PC-9 (cell line): Measurements from ENCODE around the gene VEGFD. TPM values are rescaled to one million over a fixed set of nuclear protein-coding genes. Genes with fewer than 3 reads are reported as not detected.

Experiments
- BruUV-seq: library from RNA; stranded (reverse); fragments of 400-500 nt; replicated peaks from 2 replicates; lab custom pipeline; 2021; lab: Mats Ljungman, UMichigan
- CTCF ChIA-PET: fragments of 300-600 bp; sonication (Branson Sonifier 250); formaldehyde crosslinking; loops from one replicate; lab custom pipeline; 2022; ENCODE audit warnings: antibody characterized with exemption; lab: Charles Lee
- POLR2A ChIA-PET: fragments of 300-600 bp; sonication (Branson Sonifier 250); formaldehyde crosslinking; loops from one replicate; lab custom pipeline; 2022; ENCODE audit warnings: antibody characterized with exemption; ENCODE audit not compliant: unreplicated experiment; lab: Charles Lee
- DNase-seq, 2 experiments: peaks; one replicate each; pipeline versions ENCODE4 v3.0.0 to v3.0.0-alpha.2; 2015 to 2022; ENCODE audit warnings: mixed read lengths in 1 of 2
- H2AFZ ChIP-seq: fragments of 200-600 bp; sonication (generic); 2 replicates; pipeline ENCODE4 v1.8.1; 2017; ENCODE audit warnings: antibody characterized with exemption
- H3F3A ChIP-seq: fragments of 200-600 bp; sonication (generic); 2 replicates; pipeline ENCODE4 v1.8.1; 2017; ENCODE audit warnings: antibody characterized with exemption, mild to moderate bottlenecking, low read depth; ENCODE audit not compliant: insufficient read depth
- H3K27ac ChIP-seq: fragments of 200-600 bp; sonication (generic); 2 replicates; pipeline ENCODE4 v1.6.1; 2016; ENCODE audit warnings: mixed run types
- H3K27me3 ChIP-seq: fragments of 200-600 bp; sonication (generic); 2 replicates; pipeline ENCODE4 v1.6.1; 2016; ENCODE audit warnings: low read depth, mixed run types; ENCODE audit not compliant: insufficient read depth
- H3K36me3 ChIP-seq: fragments of 200-600 bp; sonication (generic); 2 replicates; pipeline ENCODE4 v1.6.1; 2016; ENCODE audit warnings: low read depth, mixed run types
- H3K4me1 ChIP-seq: fragments of 200-600 bp; sonication (generic); replicated peaks from 2 replicates; pipeline ENCODE4 v1.6.1; 2016; ENCODE audit warnings: mixed run types; ENCODE audit not compliant: insufficient read depth
- H3K4me2 ChIP-seq: fragments of 200-600 bp; sonication (generic); 2 replicates; pipeline ENCODE4 v1.6.1; 2017; ENCODE audit warnings: mixed run types
- H3K4me3 ChIP-seq: fragments of 200-600 bp; sonication (generic); 2 replicates; pipeline ENCODE4 v1.6.1; 2016; ENCODE audit warnings: mixed run types
- H3K79me2 ChIP-seq: fragments of 200-600 bp; sonication (generic); 2 replicates; pipeline ENCODE4 v1.6.1; 2017; ENCODE audit warnings: low read depth, mixed run types
- H3K9me2 ChIP-seq: fragments of 200-600 bp; sonication (generic); 2 replicates; pipeline ENCODE4 v1.8.1; 2017; ENCODE audit warnings: mild to moderate bottlenecking; ENCODE audit not compliant: insufficient read depth
- H3K9me3 ChIP-seq: fragments of 200-600 bp; sonication (generic); 2 replicates; pipeline ENCODE4 v1.8.1; 2016; ENCODE audit warnings: low read depth; ENCODE audit not compliant: insufficient read depth
- H4K20me1 ChIP-seq: fragments of 200-600 bp; sonication (generic); 2 replicates; pipeline ENCODE4 v1.8.1; 2017; ENCODE audit not compliant: insufficient read depth
- EZH2 ChIP-seq: fragments of 200-600 bp; sonication (generic); IDR thresholded peaks from 2 replicates; pipeline ENCODE4 v1.8.0; 2017; ENCODE audit warnings: antibody characterized with exemption, low read depth
- intact Hi-C: fragments of 100-400 bp; cut with micrococcal nuclease; formaldehyde crosslinking; loops from one replicate; pipeline ENCODE4 v1.10.0; 2022; ENCODE audit not compliant: unreplicated experiment
- total RNA-seq: library from RNA; stranded (reverse); gene quantifications from 2 replicates; pipeline ENCODE4 v1.2.3, GENCODE V29; 2021
- TF ChIP-seq, protein P1 (sequence below): fragments of 200-600 bp; sonication (generic); conservative IDR thresholded peaks from 2 replicates; pipeline ENCODE4 v1.6.1; 2017; ENCODE audit warnings: mixed run types, antibody characterized with exemption, mild to moderate bottlenecking, moderate library complexity

Gene VEGFD
- total RNA-seq, 1 experiment from 2014 or later, result 2.5 TPM

DNA sequence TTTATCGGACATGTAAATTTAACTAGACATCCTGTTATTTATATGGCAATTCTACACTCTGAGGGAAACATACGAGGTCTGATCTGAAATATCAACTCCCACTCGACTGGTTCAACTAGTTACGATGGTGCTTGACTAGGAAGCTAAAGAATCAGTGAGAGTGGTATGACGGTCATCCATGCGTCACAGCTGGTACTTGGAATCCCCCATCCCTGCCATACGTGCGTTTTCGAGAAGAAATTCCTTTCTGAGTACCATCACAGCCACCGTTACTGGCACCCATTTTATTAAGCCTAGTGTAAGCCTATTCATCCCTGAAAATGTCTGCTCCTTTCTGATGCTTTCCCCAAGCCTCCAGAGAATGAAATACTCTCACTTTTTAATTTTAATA lies 48.2 kb downstream of the VEGFD start:
- Histone ChIP-seq H3K9me3 (no peaks in the 10 kb centered on the region), H3K4me3 (peak overlapping the region; percentile 76), H3K79me2 (peaks cover 20% of the 10 kb centered on the region), H3K4me1 (peaks cover 13% of the 10 kb centered on the region), H3K4me2 (peak overlapping the region; percentile 87), H2AFZ (peak overlapping the region; percentile 72), H3K27me3 (no peaks in the 10 kb centered on the region), H4K20me1 (no peaks in the 10 kb centered on the region), H3F3A (peaks cover 23% of the 10 kb centered on the region; the same call in 1 of the 2 replicates), H3K36me3 (no peaks in the 10 kb centered on the region), H3K27ac (peak overlapping the region; percentile 71), H3K9me2 (no peaks in the 10 kb centered on the region)
- DNase-seq, result peak; percentile 35 to 78
- intact Hi-C loops, result loop anchor here (10.0 kb wide), 1 partner anchor 339 kb away; no protein-coding TSS in a partner anchor
- ChIA-PET CTCF (no interaction called here), POLR2A (no interaction called here)
- TF ChIP-seq EZH2, result no peak
- TF ChIP-seq, protein P1, sequence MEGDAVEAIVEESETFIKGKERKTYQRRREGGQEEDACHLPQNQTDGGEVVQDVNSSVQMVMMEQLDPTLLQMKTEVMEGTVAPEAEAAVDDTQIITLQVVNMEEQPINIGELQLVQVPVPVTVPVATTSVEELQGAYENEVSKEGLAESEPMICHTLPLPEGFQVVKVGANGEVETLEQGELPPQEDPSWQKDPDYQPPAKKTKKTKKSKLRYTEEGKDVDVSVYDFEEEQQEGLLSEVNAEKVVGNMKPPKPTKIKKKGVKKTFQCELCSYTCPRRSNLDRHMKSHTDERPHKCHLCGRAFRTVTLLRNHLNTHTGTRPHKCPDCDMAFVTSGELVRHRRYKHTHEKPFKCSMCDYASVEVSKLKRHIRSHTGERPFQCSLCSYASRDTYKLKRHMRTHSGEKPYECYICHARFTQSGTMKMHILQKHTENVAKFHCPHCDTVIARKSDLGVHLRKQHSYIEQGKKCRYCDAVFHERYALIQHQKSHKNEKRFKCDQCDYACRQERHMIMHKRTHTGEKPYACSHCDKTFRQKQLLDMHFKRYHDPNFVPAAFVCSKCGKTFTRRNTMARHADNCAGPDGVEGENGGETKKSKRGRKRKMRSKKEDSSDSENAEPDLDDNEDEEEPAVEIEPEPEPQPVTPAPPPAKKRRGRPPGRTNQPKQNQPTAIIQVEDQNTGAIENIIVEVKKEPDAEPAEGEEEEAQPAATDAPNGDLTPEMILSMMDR, result no peak
- BruUV-seq, result no TSS peak

DNA sequence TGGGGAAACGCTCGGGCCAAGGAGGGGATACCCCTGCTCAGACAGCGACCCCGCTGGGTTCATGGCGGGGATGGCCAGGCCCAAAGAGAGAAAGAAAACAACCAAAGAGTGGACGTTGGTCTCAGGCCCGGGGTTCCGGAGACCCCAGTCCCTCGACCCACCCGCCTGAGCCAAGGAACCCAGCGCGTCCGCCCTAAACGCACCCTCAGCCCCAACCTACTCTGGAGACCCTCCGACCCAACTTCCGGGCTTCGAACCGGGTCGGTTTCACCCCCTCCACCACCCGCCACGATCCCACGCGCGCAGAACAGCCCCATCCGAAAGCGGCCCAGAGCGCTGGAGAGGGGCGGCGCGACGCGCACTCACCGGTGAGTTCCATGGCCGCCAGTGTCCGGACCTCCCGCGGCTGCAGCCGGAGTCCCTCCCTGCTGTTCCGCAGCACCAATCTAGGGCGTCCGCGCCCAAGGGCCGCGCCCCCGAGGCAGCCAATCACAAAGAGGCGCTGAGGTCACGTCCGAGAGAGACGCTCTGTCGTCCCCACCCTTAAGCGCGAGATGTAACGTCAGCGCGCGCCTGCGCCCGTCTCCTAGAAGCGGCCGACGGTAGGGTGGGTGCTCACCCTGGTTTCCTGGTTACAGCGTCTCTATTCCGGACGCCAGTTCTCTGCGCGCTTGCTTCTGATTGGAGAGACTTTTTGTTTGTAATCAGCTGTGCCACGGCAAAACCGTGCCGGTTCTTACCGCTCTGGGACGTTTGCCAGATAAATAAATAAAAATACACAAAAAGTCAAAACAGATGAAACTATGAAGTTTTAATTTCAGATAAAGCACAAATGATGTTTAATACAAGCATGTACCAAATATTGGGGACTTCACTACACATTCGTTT lies 48.8 kb downstream of the VEGFD start, which contains the start of gene PIGA:
TSS of gene PIGA (minus strand) at position 389 of the 888 bp plus-strand sequence. CDS start 3,593 bp downstream, outside the sequence.
- peak within 1 kb of the TSS; percentile 95 for H3K4me2 ChIP-seq
- H3K4me1 ChIP-seq, result peaks cover 13% of the 10 kb centered on the region
- TSS peak; percentile 71 for BruUV-seq
- H3K9me2 ChIP-seq, result no peaks in the 10 kb centered on the region
- no peaks in the 10 kb centered on the region for H4K20me1 ChIP-seq
- peaks cover 23% of the 10 kb centered on the region; the same call in 1 of the 2 replicates for H3F3A ChIP-seq
- peak within 1 kb of the TSS; percentile 82 for H3K4me3 ChIP-seq
- intact Hi-C loops, result loop anchor here (1.0 to 10.0 kb wide), 2 partner anchors 339 to 402 kb away; no protein-coding TSS in a partner anchor
- H3K79me2 ChIP-seq, result peaks cover 20% of the 10 kb centered on the region
- peak within 1 kb of the TSS; percentile 89 for H3K27ac ChIP-seq
- no peaks in the 10 kb centered on the region for H3K36me3 ChIP-seq
- ChIA-PET CTCF (no interaction called here), POLR2A (no interaction called here)
- DNase-seq, result peak; percentile 94 to 95
- no peaks in the 10 kb centered on the region for H3K9me3 ChIP-seq
- no peaks in the 10 kb centered on the region for H3K27me3 ChIP-seq
- H2AFZ ChIP-seq, result peak within 1 kb of the TSS; percentile 81
- TF ChIP-seq EZH2, result no peak
- TF ChIP-seq, protein P1, result no peak

DNA sequence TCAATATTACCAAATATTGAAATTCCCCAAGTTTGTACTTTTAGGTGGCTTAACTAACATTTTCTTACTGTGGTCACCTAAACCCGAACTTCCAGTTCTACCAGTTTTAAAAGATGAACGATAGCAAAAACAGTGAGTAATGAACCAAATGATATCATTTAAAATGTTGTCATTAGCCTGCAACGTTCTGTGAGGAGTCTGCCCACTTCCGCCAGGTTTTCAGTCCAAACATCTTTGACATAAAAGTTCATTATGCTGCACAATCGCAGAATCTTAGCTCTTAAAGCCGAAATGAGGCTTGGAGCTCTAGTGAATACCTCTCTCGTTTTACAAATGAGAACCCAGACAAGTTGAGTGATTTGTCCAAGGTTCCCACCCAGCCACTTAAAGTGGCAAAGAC lies 49.7 kb downstream of the VEGFD start:
- POLR2A ChIA-PET, result interaction anchor here (0.6 kb wide), 1 partner anchor 462 kb away, joined by 3 read pairs; the partner anchor contains the start of gene FANCB
- peak overlapping the region; percentile 89 for H3K27ac ChIP-seq
- intact Hi-C loops, result loop anchor here (10.0 kb wide), 1 partner anchor 340 kb away; no protein-coding TSS in a partner anchor
- TSS peak; percentile 95 for BruUV-seq
- H3K9me3 ChIP-seq, result no peaks in the 10 kb centered on the region
- peaks cover 13% of the 10 kb centered on the region for H3K4me1 ChIP-seq
- H4K20me1 ChIP-seq, result no peaks in the 10 kb centered on the region
- H3K36me3 ChIP-seq, result no peaks in the 10 kb centered on the region
- peak; percentile 11 to 80 for DNase-seq
- H3K9me2 ChIP-seq, result no peaks in the 10 kb centered on the region
- TF ChIP-seq, protein P1, result no peak
- no peak for TF ChIP-seq EZH2
- peak overlapping the region; percentile 95 for H3K4me2 ChIP-seq
- H3K4me3 ChIP-seq, result peak overlapping the region; percentile 82
- H3F3A ChIP-seq, result peaks cover 23% of the 10 kb centered on the region; the same call in 1 of the 2 replicates
- peak overlapping the region; percentile 81; the same call in 1 of the 2 replicates for H2AFZ ChIP-seq
- peaks cover 20% of the 10 kb centered on the region for H3K79me2 ChIP-seq
- no peaks in the 10 kb centered on the region for H3K27me3 ChIP-seq
- CTCF ChIA-PET, result no interaction called here
